ENCODE measurements around the gene PNMA6A.
"Not testable (repeated sequence)": the region's sequence is repeated elsewhere in the genome, so short reads cannot be mapped to it uniquely, and the experiment has no call there.

PNMA6A gene

GRCh38 chrX:153120230-153120629 is 48.0 kb downstream of the PNMA6A start:
- H3K27me3 Mint-ChIP-seq, DNase-seq, H3K4me1 Mint-ChIP-seq, H3K9me3 Mint-ChIP-seq, H3K27ac Mint-ChIP-seq, H3K4me3 Mint-ChIP-seq, ATAC-seq: not testable (repeated sequence)

GRCh38 chrX:153123468-153123867 is 51.2 kb downstream of the PNMA6A start:
- not testable (repeated sequence) for H3K4me1 Mint-ChIP-seq, DNase-seq, H3K27me3 Mint-ChIP-seq, H3K4me3 Mint-ChIP-seq, ATAC-seq, H3K9me3 Mint-ChIP-seq
- H3K27ac Mint-ChIP-seq, result peak overlapping the region in 1 of 2 donors; percentile 12
